Measurements from ENCODE around the gene MED29.

The MED29 gene

DNA sequence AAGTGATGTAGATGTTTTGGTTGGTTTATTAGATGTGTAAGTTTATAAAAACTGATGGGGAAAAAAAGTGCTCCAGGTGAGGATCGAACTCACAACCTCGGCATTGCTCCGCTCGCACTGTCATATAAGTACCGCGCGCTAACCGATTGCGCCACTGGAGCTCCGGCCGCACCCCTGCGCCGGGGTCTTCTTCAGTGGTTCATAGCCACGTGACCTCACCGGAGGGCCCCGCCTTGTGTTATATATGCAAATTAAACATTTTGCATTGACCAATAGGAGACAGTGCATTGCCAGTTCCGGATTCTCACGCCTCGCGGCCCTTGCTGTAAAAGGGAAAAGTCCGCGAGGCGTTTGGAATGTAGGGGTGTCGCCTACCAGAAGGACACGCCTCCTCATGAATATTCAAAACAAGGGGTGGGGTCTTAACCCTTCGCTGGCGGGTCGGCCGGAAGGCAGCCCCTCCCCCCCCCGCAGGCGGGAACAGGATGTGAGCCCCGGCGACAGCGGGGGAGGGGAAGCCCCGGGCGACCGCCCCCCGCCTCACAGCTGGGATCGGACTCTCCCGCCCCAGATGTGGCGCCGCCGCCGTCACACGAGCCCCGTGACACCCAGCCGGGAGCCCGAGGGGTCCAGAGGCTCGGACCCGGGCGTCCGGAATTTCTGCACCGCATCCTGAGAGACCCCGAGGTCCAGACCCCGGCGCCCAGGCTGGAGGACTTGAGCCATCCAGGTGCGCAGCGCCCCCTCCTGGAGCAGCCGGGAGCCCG lies 21.1 kb downstream of the MED29 start, which contains the start of gene PLEKHG2:
PLEKHG2 (plus strand) TSS at position 570 of the 767 bp plus-strand sequence. CDS start 1,418 bp downstream, outside the sequence.
- peak; percentile 96 for DNase-seq

GRCh38 chr19:39412867-39413271 lies 21.7 kb downstream of the MED29 start:
- DNase-seq: no peak

- no peak for DNase-seq
These were observed 22.2 kb downstream of the MED29 start for GRCh38 chr19:39413272-39413910.

- no peak for DNase-seq
These were observed 22.9 kb downstream of the MED29 start for GRCh38 chr19:39413911-39414608.

DNA sequence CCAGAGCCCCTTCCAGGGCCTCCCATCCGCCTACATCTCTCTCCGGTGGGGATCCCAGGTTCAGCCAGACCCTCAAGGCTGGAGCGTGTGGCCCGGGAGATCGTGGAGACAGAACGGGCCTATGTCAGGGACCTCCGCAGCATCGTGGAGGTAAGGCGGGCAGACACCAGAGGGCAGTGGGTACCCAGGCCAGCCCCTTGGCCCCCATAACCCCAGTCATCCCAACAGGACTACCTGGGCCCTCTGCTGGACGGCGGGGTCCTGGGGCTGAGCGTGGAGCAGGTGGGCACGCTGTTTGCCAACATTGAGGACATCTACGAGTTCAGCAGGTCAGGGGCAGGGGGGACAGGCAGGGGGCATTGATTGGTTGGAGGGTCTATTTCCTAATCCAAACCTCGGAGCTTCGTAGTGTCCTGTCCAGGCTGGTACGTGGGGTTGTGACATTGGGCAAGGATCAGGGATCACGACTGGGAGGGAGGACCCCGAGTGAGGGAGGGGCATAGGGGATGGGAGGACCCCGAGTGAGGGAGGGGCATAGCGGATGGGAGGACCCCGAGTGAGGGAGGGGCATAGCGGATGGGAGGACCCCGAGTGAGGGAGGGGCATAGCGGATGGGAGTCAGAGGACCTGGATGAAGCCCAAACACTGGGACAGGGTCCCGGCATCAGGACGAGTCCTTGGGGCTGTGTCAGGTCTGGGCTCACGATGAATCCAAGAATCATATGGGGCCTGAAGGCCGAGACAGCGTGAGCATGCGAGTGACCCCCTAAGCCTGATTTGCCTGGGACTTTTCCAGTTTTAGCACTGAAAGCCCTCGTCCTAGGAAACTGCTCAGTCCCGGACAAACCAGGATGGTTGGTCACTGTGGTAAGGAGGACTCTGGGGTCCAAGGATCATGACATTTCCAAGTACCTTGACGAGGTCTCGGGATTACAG lies 24.2 kb downstream of the MED29 start:
- no peak for DNase-seq

DNA sequence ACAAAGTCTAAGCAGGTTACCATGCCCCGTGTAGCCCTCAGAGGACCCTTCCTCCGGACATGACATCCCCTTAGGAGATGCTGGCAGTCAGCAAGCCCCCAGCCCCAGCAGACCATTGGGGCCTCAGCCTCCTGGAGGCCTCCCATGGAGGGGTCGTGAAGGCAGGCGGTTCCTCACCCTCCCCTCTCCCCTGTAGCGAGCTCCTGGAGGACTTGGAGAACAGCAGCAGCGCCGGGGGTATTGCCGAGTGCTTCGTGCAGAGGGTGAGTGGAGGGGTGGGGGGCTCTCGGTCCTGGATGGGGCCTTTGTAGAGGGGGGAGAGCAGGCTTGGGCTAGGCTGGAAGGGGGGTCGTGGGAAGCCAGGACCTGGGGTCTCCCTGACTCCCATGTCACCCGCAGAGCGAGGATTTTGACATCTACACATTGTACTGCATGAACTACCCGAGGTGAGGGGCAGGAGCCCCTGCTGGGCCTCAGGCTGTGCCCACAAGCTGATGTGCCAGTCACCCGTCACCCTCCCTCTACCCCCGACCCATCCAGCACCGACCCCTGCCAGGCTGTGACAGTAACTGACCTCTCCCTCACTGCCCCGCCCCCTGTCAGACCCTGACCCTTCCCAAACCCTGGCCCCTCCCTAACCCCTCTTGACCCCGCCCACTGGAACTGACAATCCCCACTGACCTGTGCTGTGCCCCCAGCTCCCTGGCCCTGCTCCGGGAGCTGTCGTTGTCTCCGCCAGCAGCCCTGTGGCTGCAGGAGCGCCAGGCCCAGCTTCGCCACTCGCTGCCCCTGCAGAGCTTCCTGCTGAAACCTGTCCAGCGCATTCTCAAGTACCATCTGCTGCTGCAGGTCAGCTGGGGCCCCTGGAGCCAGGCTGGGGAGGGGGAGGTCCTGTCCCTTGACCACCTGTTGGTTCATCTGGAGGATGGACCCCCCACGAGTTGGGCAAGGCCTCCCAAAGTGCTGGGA lies 25.3 kb downstream of the MED29 start:
- DNase-seq: no peak

GRCh38 chr19:39417463-39418181 lies 26.4 kb downstream of the MED29 start:
- no peak for DNase-seq

DNA sequence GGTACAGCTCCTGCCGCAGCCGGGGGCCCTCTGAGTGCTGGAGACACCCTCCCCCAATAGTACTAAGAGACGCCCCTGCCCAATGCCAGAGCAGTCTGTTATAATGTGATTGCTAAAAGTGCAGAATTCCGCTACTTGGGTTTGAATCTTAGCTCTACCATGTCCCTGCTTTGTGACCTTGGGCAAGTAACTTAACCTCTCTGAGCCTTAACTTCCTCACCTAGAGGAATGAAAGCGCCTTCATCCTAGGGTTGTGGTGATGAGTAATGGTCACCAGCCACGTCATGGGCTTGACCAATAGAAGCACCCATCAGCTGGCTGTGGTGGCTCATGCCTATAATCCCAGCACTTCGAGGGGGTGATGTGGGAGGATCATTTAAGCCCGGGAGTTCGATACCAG lies 27.8 kb downstream of the MED29 start:
- DNase-seq: no peak

GRCh38 chr19:39420769-39421168 lies 29.6 kb downstream of the MED29 start:
- no peak for DNase-seq

DNA sequence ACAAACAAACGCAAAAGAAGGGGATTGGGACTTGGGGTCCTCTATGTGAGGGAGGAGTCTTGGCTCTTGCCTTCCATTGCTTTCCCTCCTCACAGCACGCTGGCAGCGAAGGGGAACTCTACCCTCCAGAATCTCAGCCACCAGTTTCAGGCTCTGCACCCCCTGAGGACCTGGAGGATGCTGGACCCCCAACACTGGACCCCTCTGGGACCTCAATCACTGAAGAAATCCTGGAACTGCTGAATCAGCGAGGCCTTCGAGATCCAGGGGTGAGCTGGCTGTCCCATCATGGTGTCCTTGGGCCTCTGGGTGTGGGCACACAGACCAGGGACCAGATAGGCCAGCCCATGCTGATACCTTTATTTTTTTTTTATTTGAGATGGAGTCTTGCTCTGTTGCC lies 30.8 kb downstream of the MED29 start:
- DNase-seq: no peak

DNA sequence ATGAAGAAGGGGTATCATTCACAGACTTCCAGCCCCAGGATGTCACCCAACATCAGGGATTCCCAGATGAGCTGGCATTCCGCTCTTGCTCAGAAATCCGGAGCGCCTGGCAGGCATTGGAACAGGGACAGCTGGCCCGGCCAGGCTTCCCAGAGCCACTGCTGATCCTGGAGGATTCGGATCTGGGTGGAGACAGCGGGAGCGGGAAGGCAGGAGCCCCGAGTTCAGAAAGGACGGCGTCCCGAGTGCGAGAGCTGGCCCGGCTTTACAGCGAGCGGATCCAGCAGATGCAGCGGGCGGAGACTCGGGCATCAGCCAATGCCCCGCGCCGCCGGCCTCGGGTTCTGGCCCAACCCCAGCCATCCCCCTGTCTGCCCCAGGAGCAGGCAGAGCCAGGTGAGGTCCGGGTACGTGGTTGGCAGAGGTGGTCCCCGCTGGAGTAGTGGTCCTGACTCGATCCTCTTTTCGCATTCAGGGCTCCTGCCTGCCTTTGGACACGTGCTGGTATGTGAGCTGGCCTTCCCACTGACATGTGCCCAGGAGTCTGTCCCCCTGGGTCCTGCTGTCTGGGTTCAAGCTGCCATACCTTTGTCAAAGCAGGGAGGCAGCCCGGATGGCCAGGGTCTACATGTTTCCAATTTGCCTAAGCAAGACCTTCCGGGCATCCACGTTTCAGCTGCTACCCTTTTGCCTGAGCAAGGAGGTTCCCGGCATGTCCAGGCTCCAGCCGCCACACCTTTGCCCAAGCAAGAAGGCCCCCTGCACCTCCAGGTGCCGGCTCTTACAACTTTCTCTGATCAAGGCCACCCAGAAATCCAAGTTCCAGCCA lies 32.3 kb downstream of the MED29 start:
- DNase-seq: no peak

GRCh38 chr19:39424934-39425333 lies 33.8 kb downstream of the MED29 start:
- DNase-seq: no peak

GRCh38 chr19:39425744-39426143 lies 34.6 kb downstream of the MED29 start:
- DNase-seq: no peak

DNA sequence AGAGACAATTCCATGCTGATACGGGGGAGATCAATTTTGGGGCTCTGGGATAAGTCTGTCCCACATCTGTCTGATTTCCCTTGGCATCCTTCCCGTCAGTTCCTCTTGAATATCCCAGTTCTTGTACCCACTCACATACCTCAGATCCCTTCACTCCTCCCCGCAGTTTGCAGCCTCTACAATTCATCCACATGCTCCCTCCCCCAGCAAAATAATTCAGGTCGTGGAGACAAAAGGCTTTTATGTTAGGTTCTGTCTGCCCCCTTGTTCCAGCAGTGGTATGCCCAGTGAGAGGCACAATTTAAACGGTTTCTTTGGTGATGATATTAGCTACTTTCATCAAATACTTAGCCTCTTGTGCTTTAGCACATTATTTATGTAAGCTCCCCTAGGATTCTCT lies 35.0 kb downstream of the MED29 start:
- no peak for DNase-seq

DNA sequence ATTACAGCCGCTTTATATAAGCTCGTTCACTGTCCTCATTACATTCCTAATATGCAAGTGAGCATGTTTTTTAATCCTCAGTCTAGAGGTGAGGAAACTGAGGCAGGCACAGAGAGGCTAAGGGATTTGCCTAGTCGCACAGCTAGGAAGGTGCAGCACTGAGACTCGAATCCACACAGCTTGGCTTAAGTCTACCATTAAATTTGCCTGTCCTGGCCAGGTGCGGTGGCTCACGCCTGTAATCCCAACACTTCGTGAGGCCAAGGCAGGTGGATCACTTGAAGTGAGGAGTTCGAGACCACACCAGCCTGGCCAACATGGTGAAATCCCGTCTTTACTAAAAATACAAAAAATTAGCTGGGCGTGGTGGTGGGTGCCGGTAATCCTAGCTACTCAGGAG lies 36.5 kb downstream of the MED29 start:
- DNase-seq: no peak

- peak; percentile 92 for DNase-seq
These were observed 37.3 kb downstream of the MED29 start for GRCh38 chr19:39428283-39429112.

GRCh38 chr19:39430675-39431593 lies 39.8 kb downstream of the MED29 start:
- no peak for DNase-seq

DNA sequence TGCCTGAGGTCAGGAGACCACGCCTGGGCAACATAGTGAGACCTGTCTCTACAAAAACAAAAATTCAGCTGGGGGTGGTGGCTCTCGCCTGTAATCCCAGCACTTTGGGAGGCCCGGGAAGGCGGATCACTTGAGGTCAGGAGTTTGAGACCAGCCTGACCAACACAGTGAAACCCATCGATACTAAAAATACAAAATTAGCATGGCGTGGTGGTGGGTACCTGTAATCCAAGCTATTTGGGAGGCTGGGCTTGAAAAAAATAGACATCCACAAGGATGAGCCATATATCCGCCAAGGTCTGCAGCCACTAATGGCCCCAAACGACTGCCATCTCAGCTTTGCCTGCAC lies 41.5 kb downstream of the MED29 start:
- DNase-seq: no peak
